GM21717 (cell line): Measurements from ENCODE around the gene LRRC41.
A peak's percentile ranks its signal among the peaks of the same experiment; 100 is the strongest.

Experiments
- ATAC-seq: cut with Tn5 transposase; IDR thresholded peaks from one replicate; pipeline ENCODE4 v1.9.1; 2021; ENCODE audit warnings: mild to moderate bottlenecking, moderate library complexity; ENCODE audit not compliant: unreplicated experiment

The LRRC41 gene

GRCh38 chr1:46288485-46289133 is 14.8 kb downstream of the LRRC41 start:
- no peak for ATAC-seq

- no peak for ATAC-seq
Observed at GRCh38 chr1:46285730-46286477, 17.5 kb downstream of the LRRC41 start.

- ATAC-seq, result no peak
Observed at GRCh38 chr1:46284597-46285564, 18.5 kb downstream of the LRRC41 start.

GRCh38 chr1:46284058-46284457 is 19.4 kb downstream of the LRRC41 start:
- no peak for ATAC-seq

GRCh38 chr1:46281021-46281420 is 22.4 kb downstream of the LRRC41 start:
- no peak for ATAC-seq

- no peak for ATAC-seq
Observed at GRCh38 chr1:46280092-46280491, 23.3 kb downstream of the LRRC41 start.

- ATAC-seq, result no peak
Observed at GRCh38 chr1:46278807-46279206, 24.6 kb downstream of the LRRC41 start.

GRCh38 chr1:46277658-46278373 is 25.6 kb downstream of the LRRC41 start:
- no peak for ATAC-seq

GRCh38 chr1:46275030-46275337 is 28.4 kb downstream of the LRRC41 start:
- no peak for ATAC-seq

GRCh38 chr1:46274225-46275029 is 29.0 kb downstream of the LRRC41 start:
- no peak for ATAC-seq

- no peak for ATAC-seq
Observed at GRCh38 chr1:46268578-46268977, 34.8 kb downstream of the LRRC41 start.

- ATAC-seq, result no peak
Observed at GRCh38 chr1:46263146-46263545, 40.3 kb downstream of the LRRC41 start.

- ATAC-seq, result no peak
Observed at GRCh38 chr1:46262508-46262907, 40.9 kb downstream of the LRRC41 start.

GRCh38 chr1:46256523-46256922 is 46.9 kb downstream of the LRRC41 start:
- no peak for ATAC-seq

- no peak for ATAC-seq
Observed at GRCh38 chr1:46254668-46255067, 48.7 kb downstream of the LRRC41 start.

- ATAC-seq, result no peak
Observed at GRCh38 chr1:46248122-46248920, 55.1 kb downstream of the LRRC41 start.

GRCh38 chr1:46247436-46248121 is 55.8 kb downstream of the LRRC41 start, which contains the start of gene RAD54L:
Gene RAD54L (plus strand): TSS chr1:46247763. CDS start chr1:46248406, 643 bp downstream.
- ATAC-seq, result peak; percentile 90
